GM12878 (cell line): ENCODE data around the gene MRPL30. TPM values are rescaled to one million over a fixed set of nuclear protein-coding genes. Genes with fewer than 3 reads are reported as not detected.

Experiments used
- ATAC-seq: fragments of 200-7000 bp; cut with Tn5 transposase; 3 replicates; pipeline ENCODE4 v1.9.1; 2020; ENCODE audit warnings: mild to moderate bottlenecking, moderate library complexity
- BruUV-seq: library from RNA; stranded (reverse); fragments of 400-500 nt; replicated peaks from 2 replicates; lab custom pipeline; 2021; lab: Mats Ljungman, UMichigan
- CTCF ChIA-PET: fragments of 300-600 bp; sonication (Branson Sonifier 250); formaldehyde crosslinking; extraction: SDS; loops from one replicate; lab custom pipeline; 2021; ENCODE audit warnings: inconsistent platforms; lab: Yijun Ruan, JAX
- POLR2A ChIA-PET: fragments of 350-600 bp; formaldehyde crosslinking; extraction: SDS; loops from one replicate; lab custom pipeline; 2021; ENCODE audit warnings: inconsistent platforms; lab: Charles Lee
- RAD21 ChIA-PET: fragments of 300-600 bp; sonication (Branson Sonifier 250); formaldehyde crosslinking; loops from one replicate; lab custom pipeline; 2023; ENCODE audit warnings: antibody characterized with exemption; ENCODE audit not compliant: unreplicated experiment; lab: Charles Lee
- SMC1A ChIA-PET: fragments of 300-600 bp; sonication (Branson Sonifier 250); formaldehyde crosslinking; loops from one replicate; lab custom pipeline; 2023; ENCODE audit not compliant: unreplicated experiment, uncharacterized antibody; lab: Charles Lee
- DNase-seq: peaks from one replicate; pipeline ENCODE4 v3.0.0-alpha.2; 2011; ENCODE audit warnings: low read depth, low spot score
- FAIRE-seq: peaks from 3 replicates; lab custom pipeline; 2011; peaks lifted over from hg19 to GRCh38; lab: Jason Lieb, UNC
- H2AFZ ChIP-seq: 2 replicates; pipeline ENCODE4 v1.6.0; 2011; ENCODE audit warnings: low read depth, low read length, control low read depth; ENCODE audit not compliant: control insufficient read depth
- H3K27ac ChIP-seq: 2 replicates; pipeline ENCODE4 v1.5.1; 2011; ENCODE audit warnings: control low read depth; ENCODE audit not compliant: control insufficient read depth, insufficient read depth
- H3K27me3 ChIP-seq, 2 experiments: replicated peaks in 1 of 2; 2 replicates each; pipeline versions ENCODE4 v1.6.0 to v1.6.1; 2011; ENCODE audit warnings: low read length in 1 of 2; ENCODE audit not compliant: control insufficient read depth in 2 of 2, insufficient read depth in 2 of 2
- H3K36me3 ChIP-seq, 2 experiments: 2 replicates each; pipeline ENCODE4 v1.5.1; 2011; ENCODE audit warnings: low read length in 1 of 2; ENCODE audit not compliant: control insufficient read depth in 2 of 2, insufficient read depth in 2 of 2
- H3K4me1 ChIP-seq: 2 replicates; pipeline ENCODE4 v1.6.1; 2011; ENCODE audit warnings: mild to moderate bottlenecking, low read length, moderate library complexity, mixed read lengths; ENCODE audit not compliant: control insufficient read depth, insufficient read depth
- H3K4me2 ChIP-seq: 2 replicates; pipeline ENCODE4 v1.6.0; 2011; ENCODE audit warnings: control low read depth; ENCODE audit not compliant: control insufficient read depth, insufficient read depth
- H3K4me3 ChIP-seq: fragments of 200-600 bp; sonication (generic); 2 replicates; pipeline ENCODE4 v1.5.1; 2016
- H3K79me2 ChIP-seq: 2 replicates; pipeline ENCODE4 v1.6.0; 2011; ENCODE audit warnings: low read length; ENCODE audit not compliant: control insufficient read depth, insufficient read depth
- H3K9ac ChIP-seq: 2 replicates; pipeline ENCODE4 v1.8.0; 2011; ENCODE audit warnings: low read length, control low read depth, mixed read lengths; ENCODE audit not compliant: control insufficient read depth, insufficient read depth
- H3K9me3 ChIP-seq: replicated peaks from 3 replicates; pipeline ENCODE4 v1.5.1; 2011; ENCODE audit warnings: mild to moderate bottlenecking, low read length; ENCODE audit not compliant: control insufficient read depth, insufficient read depth
- H4K20me1 ChIP-seq: 2 replicates; pipeline ENCODE4 v1.6.0; 2011; ENCODE audit not compliant: control insufficient read depth, insufficient read depth
- BCLAF1 ChIP-seq: fragments of 450-650 bp; IDR thresholded peaks from 2 replicates; pipeline ENCODE4 v1.6.1; 2017; ENCODE audit warnings: antibody characterized with exemption, mild to moderate bottlenecking, moderate library complexity
- HDAC6 ChIP-seq: fragments of 200-600 bp; sonication (generic); IDR thresholded peaks from one replicate; pipeline ENCODE4 v1.8.0; 2017; ENCODE audit warnings: antibody characterized with exemption; ENCODE audit not compliant: unreplicated experiment
- HDGF ChIP-seq: fragments of 450-650 bp; IDR thresholded peaks from 2 replicates; pipeline ENCODE4 v1.6.1; 2016; ENCODE audit warnings: antibody characterized with exemption
- LARP7 ChIP-seq: fragments of 450-650 bp; IDR thresholded peaks from 2 replicates; pipeline ENCODE4 v1.6.1; 2017; ENCODE audit warnings: mild to moderate bottlenecking
- REST ChIP-seq: IDR thresholded peaks from 2 replicates; pipeline ENCODE4 v1.6.1; 2012; ENCODE audit warnings: mild to moderate bottlenecking, low read depth, low read length
- SIN3A ChIP-seq: IDR thresholded peaks from 2 replicates; pipeline ENCODE4 v1.6.1; 2012; ENCODE audit warnings: low read depth, low read length, improper control_type of control experiment
- SUZ12 ChIP-seq: fragments of 200-600 bp; sonication (generic); IDR thresholded peaks from one replicate; pipeline ENCODE4 v1.6.1; 2018; ENCODE audit warnings: antibody characterized with exemption, mild to moderate bottlenecking; ENCODE audit not compliant: unreplicated experiment
- TBL1XR1 ChIP-seq: IDR thresholded peaks from 2 replicates; pipeline ENCODE4 v1.6.1; 2012; ENCODE audit warnings: low read depth, low read length, improper control_type of control experiment
- ZSCAN29 ChIP-seq: fragments of 450-650 bp; IDR thresholded peaks from 2 replicates; pipeline ENCODE4 v1.6.1; 2017; ENCODE audit warnings: mild to moderate bottlenecking, moderate library complexity
- WGBS: methylation state at CpG from one replicate; pipeline ENCODE4 v1.1.6; 2016; ENCODE audit warnings: low lambda C conversion rate; ENCODE audit not compliant: insufficient replicate concordance, insufficient coverage; ENCODE audit errors: missing lambda C conversion rate; 5-methylcytosine and 5-hydroxymethylcytosine counted together
- in situ Hi-C: fragments of 300-500 bp; cut with MboI; formaldehyde crosslinking; loops from 9 replicates; pipeline ENCODE4 v1.14.3; 2018; ENCODE audit warnings: mixed read lengths
- intact Hi-C: fragments of 100-400 bp; cut with micrococcal nuclease; formaldehyde crosslinking; loops from one replicate; pipeline ENCODE4 v1.14.2; 2022; ENCODE audit not compliant: unreplicated experiment
- polyA plus RNA-seq, 11 experiments: library from polyadenylated mRNA; depleted of rRNA in 4 of 11; unstranded in 6 of 11; stranded (reverse) in 5 of 11; fragments of >200 nt; fragmentation: Nextera tagmentation in 4 of 11; fragmentation: Illumina TruSeq in 1 of 11; extraction: Ambion mirVana in 4 of 11; extraction: Trizol in 1 of 11; gene quantifications; 1 replicate in 1 of 11; 2 replicates in 10 of 11; pipeline versions ENCODE4 v1.2.1 to v1.2.3, GENCODE V29; 2011 to 2016; ENCODE audit warnings: inconsistent platforms in 2 of 11, missing spikeins in 2 of 11, low read depth in 1 of 11
- total RNA-seq, 4 experiments: library from RNA; depleted of rRNA in 3 of 4; stranded (reverse); fragments of >200 nt in 3 of 4; fragmentation: Illumina TruSeq in 1 of 4; extraction: Trizol in 1 of 4; gene quantifications; 2 replicates each; pipeline versions ENCODE4 v1.2.1 to v1.2.3, GENCODE V29; 2013 to 2021
- TF ChIP-seq, protein P1 (sequence below): IDR thresholded peaks from 2 replicates; pipeline ENCODE4 v1.6.1; 2011; ENCODE audit warnings: low read depth, low read length, improper control_type of control experiment, borderline replicate concordance
- TF ChIP-seq, protein P2 (sequence below): IDR thresholded peaks from 2 replicates; pipeline ENCODE4 v1.6.1; 2012; ENCODE audit warnings: low read length, inconsistent platforms
- TF ChIP-seq, protein P3 (sequence below): IDR thresholded peaks from 2 replicates; pipeline ENCODE4 v1.6.1; 2012; ENCODE audit warnings: low read depth, low read length, improper control_type of control experiment

MRPL30 gene
- total and polyA plus RNA-seq, 10 of the 15 experiments (the other 5 are each of a cell fraction or from before 2014, with no cell fraction given): 33.6 to 63.3 (median 40.1) TPM

DNA sequence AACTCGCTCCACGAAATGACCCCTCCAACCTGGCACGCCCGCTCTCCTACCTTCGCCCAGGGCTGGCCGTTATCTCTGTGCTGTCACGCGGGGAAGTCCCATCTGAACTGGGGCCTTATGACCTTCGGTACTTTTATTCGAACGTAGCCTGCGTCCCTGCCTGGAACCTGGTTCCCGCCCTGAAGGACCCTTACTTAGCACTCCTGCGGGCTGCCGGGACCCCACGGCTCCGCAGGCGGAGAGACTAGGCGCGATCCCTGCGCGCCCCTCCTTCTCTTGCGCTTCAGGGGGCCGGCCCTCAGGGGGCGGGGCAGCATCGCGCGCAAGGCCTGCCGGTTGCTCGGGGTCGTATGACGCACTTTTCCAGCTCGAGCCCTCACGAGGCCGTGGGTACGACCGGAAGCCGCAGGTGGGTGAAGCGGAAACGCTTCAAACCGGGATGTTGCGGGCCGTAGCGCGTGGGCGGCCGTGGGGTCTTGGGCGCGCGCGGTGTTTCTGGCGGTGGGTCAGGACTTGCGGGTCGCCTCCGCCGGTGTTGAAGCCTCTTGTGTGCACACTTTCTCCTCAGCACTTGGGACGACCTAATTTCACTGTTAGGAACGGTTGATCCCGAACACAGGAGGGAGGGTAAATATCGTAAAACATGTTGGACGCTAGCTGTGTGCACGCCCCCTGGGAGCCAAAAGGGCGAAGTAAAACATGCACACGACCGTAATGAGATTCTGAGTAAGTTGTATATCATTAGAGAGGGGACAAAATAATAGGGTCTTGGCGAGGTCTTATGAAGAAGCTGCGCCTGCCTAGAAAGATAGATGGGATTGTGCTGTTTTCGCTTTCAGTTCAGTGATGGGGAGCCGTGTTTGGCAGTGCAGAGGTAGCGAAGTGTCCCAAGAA is 26.1 kb upstream of the MRPL30 start, which contains the start of the genes LIPT1 and TSGA10:
LIPT1 (plus strand) TSS at position 325 of the 894 bp plus-strand sequence. CDS start 6,991 bp downstream, outside the sequence.
TSGA10 (minus strand) TSS at position 300 of the 894 bp plus-strand sequence. CDS start 45,503 bp downstream, outside the sequence.
- Histone ChIP-seq H3K4me1 (no peaks in the 10 kb centered on the region), H2AFZ (peak within 1 kb of the TSS; percentile 95), H3K36me3 (peaks cover 0 to 4% of the 10 kb centered on the region in 2 experiments; a peak in 1 of 4 replicates), H3K79me2 (peaks cover 11% of the 10 kb centered on the region), H3K9ac (peak within 1 kb of the TSS; percentile 84), H3K4me3 (peak within 1 kb of the TSS; percentile 78), H3K27ac (peak within 1 kb of the TSS; percentile 76), H3K9me3 (no peaks in the 10 kb centered on the region), H4K20me1 (no peaks in the 10 kb centered on the region), H3K4me2 (peak within 1 kb of the TSS; percentile 90), H3K27me3 (no peaks in the 10 kb centered on the region)
- peak; percentile 82 for FAIRE-seq
- CTCF ChIA-PET: interaction anchor here (0.6 to 4.4 kb wide), 5 partner anchors 13 to 499 kb away, joined by 3 to 24 read pairs (median 3); partner anchors contain the start of genes MITD1 and MRPL30
- ATAC-seq: peak; percentile 94
- RAD21 ChIA-PET: interaction anchor here (1.4 to 2.6 kb wide), 3 partner anchors 14 to 505 kb away, joined by 3 to 9 read pairs (median 8); no protein-coding TSS in a partner anchor
- in situ Hi-C loops (no loop called here), intact Hi-C loops (loop anchor here (1.0 to 10.0 kb wide), 2 partner anchors 181 to 510 kb away; partner anchors contain the start of gene TXNDC9)
- whole genome bisulfite sequencing: under 1% methylated on average over 70 of the region's 70 CpGs
- POLR2A ChIA-PET: interaction anchor here (0.6 to 4.0 kb wide), 4 partner anchors 13 to 182 kb away, joined by 3 to 26 read pairs (median 6); partner anchors contain the start of genes C2orf15 and EIF5B
- TSS peak; percentile 83 for BruUV-seq
- DNase-seq: peak; percentile 69
- SMC1A ChIA-PET: interaction anchor here (0.6 to 2.3 kb wide), 7 partner anchors 14 to 824 kb away, joined by 3 to 11 read pairs (median 3); partner anchors contain the start of gene C2orf15
- peak; percentile 59 for TF ChIP-seq TBL1XR1
- TF ChIP-seq REST: no peak
- TF ChIP-seq SIN3A: peak; percentile 51; the same call in 1 of the 2 replicates
- TF ChIP-seq ZSCAN29: peak; percentile 72; the same call in 1 of the 2 replicates
- TF ChIP-seq, protein P1, sequence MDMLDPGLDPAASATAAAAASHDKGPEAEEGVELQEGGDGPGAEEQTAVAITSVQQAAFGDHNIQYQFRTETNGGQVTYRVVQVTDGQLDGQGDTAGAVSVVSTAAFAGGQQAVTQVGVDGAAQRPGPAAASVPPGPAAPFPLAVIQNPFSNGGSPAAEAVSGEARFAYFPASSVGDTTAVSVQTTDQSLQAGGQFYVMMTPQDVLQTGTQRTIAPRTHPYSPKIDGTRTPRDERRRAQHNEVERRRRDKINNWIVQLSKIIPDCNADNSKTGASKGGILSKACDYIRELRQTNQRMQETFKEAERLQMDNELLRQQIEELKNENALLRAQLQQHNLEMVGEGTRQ: no peak
- TF ChIP-seq, protein P2, sequence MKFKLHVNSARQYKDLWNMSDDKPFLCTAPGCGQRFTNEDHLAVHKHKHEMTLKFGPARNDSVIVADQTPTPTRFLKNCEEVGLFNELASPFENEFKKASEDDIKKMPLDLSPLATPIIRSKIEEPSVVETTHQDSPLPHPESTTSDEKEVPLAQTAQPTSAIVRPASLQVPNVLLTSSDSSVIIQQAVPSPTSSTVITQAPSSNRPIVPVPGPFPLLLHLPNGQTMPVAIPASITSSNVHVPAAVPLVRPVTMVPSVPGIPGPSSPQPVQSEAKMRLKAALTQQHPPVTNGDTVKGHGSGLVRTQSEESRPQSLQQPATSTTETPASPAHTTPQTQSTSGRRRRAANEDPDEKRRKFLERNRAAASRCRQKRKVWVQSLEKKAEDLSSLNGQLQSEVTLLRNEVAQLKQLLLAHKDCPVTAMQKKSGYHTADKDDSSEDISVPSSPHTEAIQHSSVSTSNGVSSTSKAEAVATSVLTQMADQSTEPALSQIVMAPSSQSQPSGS: peak; percentile 73; the same call in 1 of the 2 replicates
- peak; percentile 89 for TF ChIP-seq LARP7
- TF ChIP-seq BCLAF1: no peak
- TF ChIP-seq, protein P3, sequence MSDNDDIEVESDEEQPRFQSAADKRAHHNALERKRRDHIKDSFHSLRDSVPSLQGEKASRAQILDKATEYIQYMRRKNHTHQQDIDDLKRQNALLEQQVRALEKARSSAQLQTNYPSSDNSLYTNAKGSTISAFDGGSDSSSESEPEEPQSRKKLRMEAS: peak; percentile 86
- peak; percentile 91; the same call in 1 of the 2 replicates for TF ChIP-seq HDGF
- no peak for TF ChIP-seq HDAC6
- TF ChIP-seq SUZ12: no peak
